Coronary artery (tissue), 2 donors: ENCODE results near the gene TLDC2.
"Not testable (repeated sequence)": the region's sequence is repeated elsewhere in the genome, so short reads cannot be mapped to it uniquely, and the experiment has no call there.

ENCODE experiments used
- DNase-seq: peaks from one replicate; pipeline ENCODE4 v3.0.0-alpha.2; 2017; ENCODE audit warnings: low spot score
- H3K27ac ChIP-seq, 2 donors: fragments of 200-600 bp; sonication (generic); one replicate each; pipeline ENCODE4 v1.5.1; 2016 to 2019
- H3K4me3 ChIP-seq: fragments of 200-600 bp; sonication (generic); 2 replicates; pipeline ENCODE4 v1.5.1; 2016; ENCODE audit warnings: mild to moderate bottlenecking, moderate library complexity
- TF ChIP-seq, protein P1 (sequence below): fragments of 200-600 bp; sonication (generic); IDR thresholded peaks from one replicate; pipeline ENCODE4 v1.5.1; 2019; ENCODE audit warnings: antibody characterized with exemption

The TLDC2 gene

DNA sequence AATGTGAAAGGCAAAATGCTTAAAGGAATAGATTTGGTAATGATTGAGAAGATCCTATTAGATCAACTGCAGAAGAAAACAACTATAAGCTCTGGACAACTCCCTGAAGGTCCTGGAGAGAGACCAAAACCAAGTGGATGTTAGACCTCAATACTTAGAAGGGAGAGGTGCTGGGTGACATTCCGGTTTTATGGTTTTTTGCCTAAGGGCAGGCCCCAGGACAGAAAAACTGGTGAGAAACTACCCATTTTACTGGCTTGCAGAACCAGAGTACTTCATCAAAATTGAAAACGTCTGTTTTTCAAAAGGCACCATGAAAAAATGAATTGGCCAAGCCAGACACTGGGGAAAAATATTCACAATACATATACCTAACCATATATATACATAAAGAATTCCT, 49.3 kb downstream of the TLDC2 start:
- DNase-seq, result no peak
- TF ChIP-seq, protein P1, sequence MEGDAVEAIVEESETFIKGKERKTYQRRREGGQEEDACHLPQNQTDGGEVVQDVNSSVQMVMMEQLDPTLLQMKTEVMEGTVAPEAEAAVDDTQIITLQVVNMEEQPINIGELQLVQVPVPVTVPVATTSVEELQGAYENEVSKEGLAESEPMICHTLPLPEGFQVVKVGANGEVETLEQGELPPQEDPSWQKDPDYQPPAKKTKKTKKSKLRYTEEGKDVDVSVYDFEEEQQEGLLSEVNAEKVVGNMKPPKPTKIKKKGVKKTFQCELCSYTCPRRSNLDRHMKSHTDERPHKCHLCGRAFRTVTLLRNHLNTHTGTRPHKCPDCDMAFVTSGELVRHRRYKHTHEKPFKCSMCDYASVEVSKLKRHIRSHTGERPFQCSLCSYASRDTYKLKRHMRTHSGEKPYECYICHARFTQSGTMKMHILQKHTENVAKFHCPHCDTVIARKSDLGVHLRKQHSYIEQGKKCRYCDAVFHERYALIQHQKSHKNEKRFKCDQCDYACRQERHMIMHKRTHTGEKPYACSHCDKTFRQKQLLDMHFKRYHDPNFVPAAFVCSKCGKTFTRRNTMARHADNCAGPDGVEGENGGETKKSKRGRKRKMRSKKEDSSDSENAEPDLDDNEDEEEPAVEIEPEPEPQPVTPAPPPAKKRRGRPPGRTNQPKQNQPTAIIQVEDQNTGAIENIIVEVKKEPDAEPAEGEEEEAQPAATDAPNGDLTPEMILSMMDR, result no peak
- Histone ChIP-seq H3K4me3 (no peak overlapping the region), H3K27ac (no peak overlapping the region)

DNA sequence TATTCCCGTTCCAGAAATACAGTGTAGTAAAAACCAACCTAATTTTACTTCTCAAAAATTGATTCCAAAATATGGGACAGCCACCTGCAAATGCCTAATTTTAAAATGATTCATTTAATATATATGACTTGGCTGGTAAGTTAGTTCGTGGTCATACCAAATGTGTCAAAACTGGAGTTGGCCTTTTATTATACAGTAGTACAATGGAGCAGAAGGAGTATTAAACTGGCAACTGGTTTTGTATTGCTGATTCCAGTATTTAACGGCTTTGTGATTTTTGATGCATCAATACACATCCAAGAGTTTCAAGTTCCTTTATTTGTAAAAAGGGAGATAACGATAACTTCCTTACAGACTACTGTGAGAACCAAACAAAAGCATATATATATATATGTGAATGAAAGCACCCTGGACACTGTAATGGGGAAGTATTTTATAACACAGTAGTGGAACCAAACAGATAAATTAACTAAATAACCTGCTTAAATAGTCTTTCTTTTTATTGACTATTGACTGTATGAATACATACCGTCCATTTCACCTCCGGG, 50.8 kb downstream of the TLDC2 start:
- no peak for DNase-seq
- TF ChIP-seq, protein P1, result no peak
- Histone ChIP-seq H3K4me3 (no peak overlapping the region), H3K27ac (no peak overlapping the region)

DNA sequence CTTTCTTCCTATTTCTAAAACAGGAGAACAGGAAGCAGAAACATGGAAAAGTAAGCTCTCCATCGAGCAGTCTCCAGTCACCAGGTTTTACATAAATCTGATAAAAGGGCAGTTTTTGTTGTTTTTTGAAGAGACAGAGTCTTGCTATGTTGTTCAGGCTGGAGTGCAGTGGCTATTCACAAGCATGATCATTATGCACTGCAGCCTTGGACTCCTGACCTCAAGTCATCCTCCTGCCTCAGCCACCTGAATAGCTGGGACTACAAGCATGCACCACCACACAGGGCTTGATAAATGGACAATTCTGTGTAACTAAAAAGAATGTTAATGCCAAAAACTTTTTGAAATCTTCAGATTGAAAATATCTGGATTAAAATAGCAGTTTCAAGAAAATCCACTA, 51.8 kb downstream of the TLDC2 start:
- no peak overlapping the region for H3K4me3 ChIP-seq
- no peak overlapping the region for H3K27ac ChIP-seq
- no peak for DNase-seq
- TF ChIP-seq, protein P1, result no peak

DNA sequence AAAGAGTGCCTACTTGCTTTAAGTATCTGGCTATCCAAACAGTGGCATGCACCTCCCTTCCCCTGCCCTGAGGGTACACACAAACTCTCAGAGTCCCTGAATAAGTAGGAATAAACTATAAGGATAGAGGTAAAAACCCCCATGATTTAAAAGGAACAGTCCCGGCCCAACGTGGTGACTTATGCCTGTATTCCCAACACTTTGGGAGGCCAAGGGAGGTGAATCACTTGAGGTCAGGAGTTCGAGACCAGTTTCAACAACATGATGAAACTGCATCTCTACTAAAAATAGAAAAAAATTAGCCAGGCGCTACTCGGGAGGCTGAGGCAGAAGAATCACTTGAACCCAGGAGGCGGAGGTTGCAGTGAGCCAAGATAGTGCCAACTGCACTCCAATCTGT, 53.4 kb downstream of the TLDC2 start:
- TF ChIP-seq, protein P1, result no peak
- Histone ChIP-seq H3K27ac (peak overlapping the region in 1 of 2 donors; percentile 59), H3K4me3 (no peak overlapping the region)
- DNase-seq, result no peak

DNA sequence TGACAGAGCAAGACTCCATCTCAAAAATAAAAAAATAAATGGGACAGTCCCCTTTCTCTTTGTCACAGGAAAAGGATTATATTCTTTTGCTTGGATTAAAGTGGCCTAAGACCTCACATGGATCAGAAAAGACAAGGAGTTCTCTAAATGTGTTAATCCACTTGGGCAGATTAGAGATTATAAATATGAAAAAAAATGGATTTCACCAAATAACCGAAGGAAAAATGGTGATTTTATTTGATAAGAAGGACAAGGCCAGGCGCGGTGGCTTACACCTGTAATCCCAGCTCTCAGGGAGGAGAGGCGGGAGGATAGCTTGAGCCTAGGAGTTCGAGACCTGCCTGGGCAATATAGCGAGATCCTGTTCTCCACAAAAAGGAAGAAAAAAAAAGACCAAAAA, 53.8 kb downstream of the TLDC2 start:
- Histone ChIP-seq H3K27ac (no peak overlapping the region), H3K4me3 (no peak overlapping the region)
- DNase-seq, result no peak
- TF ChIP-seq, protein P1, result no peak

DNA sequence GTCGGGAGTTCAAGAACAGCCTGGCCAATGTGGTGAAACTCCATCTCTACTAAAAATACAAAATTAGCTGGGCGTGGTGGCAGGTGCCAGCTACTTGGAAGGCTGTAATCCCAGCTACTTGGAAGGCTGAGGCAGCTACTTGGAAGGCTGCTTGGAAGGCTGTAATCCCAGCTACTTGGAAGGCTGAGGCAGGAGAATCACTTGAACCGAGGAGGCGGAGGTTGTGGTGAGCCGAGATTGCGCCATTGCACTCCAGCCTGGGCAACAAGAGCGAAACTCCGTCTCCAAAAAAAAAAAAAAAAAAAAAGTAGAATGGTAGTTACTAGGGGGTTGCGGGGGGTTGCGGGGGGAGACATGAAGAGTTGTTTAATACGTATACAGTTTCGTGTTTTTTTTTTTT, 56.1 kb downstream of the TLDC2 start:
- H3K4me3 ChIP-seq, DNase-seq, H3K27ac ChIP-seq: not testable (repeated sequence)

DNA sequence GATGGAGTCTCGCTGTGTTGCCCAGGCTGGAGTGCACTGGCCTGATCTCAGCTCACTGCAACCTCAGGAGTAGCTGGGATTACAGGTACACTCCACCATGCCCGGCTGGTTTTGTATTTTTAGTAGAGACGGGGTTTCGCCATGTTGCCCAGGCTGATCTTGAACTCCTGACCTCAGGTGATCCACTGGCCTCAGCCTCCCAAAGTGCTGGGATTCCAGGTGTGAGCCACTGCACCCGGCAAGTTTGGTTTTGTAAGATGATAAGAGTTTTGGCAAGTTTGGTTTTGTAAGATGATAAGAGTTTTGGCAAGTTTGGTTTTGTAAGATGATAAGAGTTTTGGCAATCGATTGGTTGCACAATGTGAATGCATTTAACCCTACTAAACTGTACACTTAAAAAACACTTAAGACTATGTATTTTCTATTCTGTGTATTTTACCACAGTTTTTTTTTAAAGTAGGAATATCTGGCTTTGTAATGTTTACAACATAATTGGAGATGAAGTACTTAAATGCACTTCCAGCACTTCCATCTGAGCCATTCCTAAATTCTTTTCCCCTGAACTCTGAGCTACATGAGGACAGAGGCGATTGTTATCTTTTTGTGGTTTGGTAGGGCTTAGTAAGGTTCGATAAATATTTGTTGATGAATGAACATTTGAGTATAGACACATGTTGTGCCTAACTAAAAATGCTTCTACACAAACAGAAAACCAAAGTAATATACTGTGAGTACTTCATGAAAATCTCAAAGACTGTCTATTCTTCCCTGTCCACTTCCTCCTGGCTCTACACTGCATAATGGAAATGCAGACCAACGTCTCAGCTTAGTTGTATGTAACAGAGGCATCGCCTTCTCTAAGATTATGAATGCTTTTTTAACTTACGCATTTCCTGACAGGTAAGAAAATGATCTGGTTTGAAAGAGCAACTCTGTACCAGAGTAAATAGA, 56.8 kb downstream of the TLDC2 start:
- TF ChIP-seq, protein P1, result no peak
- DNase-seq, result no peak
- no peak overlapping the region for H3K4me3 ChIP-seq
- peak overlapping the region in 1 of 2 donors; percentile 38 for H3K27ac ChIP-seq

DNA sequence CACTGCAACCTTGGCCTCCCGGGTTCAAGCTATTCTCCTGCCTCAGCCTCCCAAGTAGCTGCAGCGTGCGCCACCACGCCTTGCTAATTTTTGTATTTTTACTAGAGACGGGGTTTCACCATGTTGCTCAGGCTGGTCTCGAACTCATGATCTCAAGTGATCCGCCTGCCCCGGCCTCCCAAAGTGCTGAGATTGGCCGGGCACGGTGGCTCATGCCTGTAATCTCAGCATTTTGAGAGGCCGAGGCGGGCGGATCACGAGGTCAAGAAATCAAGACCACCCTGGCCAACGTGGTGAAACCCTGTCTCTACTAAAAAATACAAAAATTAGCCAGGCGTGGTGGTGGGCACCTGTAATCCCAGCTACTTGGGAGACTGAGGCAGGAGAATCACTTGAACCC, 57.6 kb downstream of the TLDC2 start:
- H3K4me3 ChIP-seq, DNase-seq: not testable (repeated sequence)
- peak overlapping the region in 1 of 2 donors; percentile 9 for H3K27ac ChIP-seq
